Right lobe of liver (tissue), 6 donors: Measurements from ENCODE around the gene SHC3. TPM values are rescaled to one million over a fixed set of nuclear protein-coding genes. Genes with fewer than 3 reads are reported as not detected.
A peak's percentile ranks its signal among the peaks of the same experiment; 100 is the strongest.

Source experiments
- ATAC-seq, 4 donors: fragments of 200-7000 bp; cut with Tn5 transposase; one replicate each; pipeline ENCODE4 v1.9.1; 2020; ENCODE audit warnings: mild to moderate bottlenecking in 4 of 4, moderate library complexity in 4 of 4
- DNase-seq, 3 donors: peaks; one replicate each; pipeline ENCODE4 v3.0.0-alpha.2; 2020
- H3K27ac ChIP-seq, 3 donors: fragments of 200-600 bp; one replicate each; pipeline ENCODE4 v1.8.0; 2022
- H3K27me3 ChIP-seq, 2 donors: fragments of 200-600 bp; one replicate each; pipeline ENCODE4 v1.8.0; 2022
- H3K36me3 ChIP-seq, 4 donors: fragments of 200-600 bp; sonication (generic) in 1 of 4; one replicate each; pipeline versions ENCODE4 v1.5.1 to v1.8.0; 2017 to 2022; ENCODE audit warnings: control low read depth in 1 of 4
- H3K4me1 ChIP-seq, 4 donors: fragments of 200-600 bp; sonication (generic) in 1 of 4; one replicate each; pipeline versions ENCODE4 v1.5.1 to v1.8.0; 2017 to 2022; ENCODE audit warnings: control low read depth in 1 of 4
- H3K4me3 ChIP-seq, 3 donors: fragments of 200-600 bp; one replicate each; pipeline ENCODE4 v1.8.0; 2022
- H3K9me3 ChIP-seq, 4 donors: fragments of 200-600 bp; sonication (generic) in 1 of 4; one replicate each; pipeline versions ENCODE4 v1.5.1 to v1.8.0; 2017 to 2022; ENCODE audit warnings: control low read depth in 1 of 4
- CTCF ChIP-seq, 4 donors: fragments of 200-600 bp in 3 of 4; fragments of 450-650 bp in 1 of 4; IDR thresholded peaks; one replicate each; pipeline versions ENCODE4 v1.5.1 to v1.8.0; 2016 to 2022; ENCODE audit warnings: antibody characterized with exemption in 4 of 4, mild to moderate bottlenecking in 2 of 4
- POLR2A ChIP-seq: fragments of 450-650 bp; IDR thresholded peaks from one replicate; pipeline ENCODE4 v1.6.1; 2017; ENCODE audit warnings: antibody characterized with exemption, mild to moderate bottlenecking
- WGBS: methylation state at CpG from one replicate; pipeline ENCODE4 v1.1.6; 2018; ENCODE audit warnings: low coverage, low lambda C conversion rate; ENCODE audit not compliant: insufficient coverage; ENCODE audit errors: missing lambda C conversion rate; 5-methylcytosine and 5-hydroxymethylcytosine counted together
- intact Hi-C, 2 donors: fragments of 100-400 bp; cut with DNase I; formaldehyde crosslinking; loops; one replicate each; pipeline versions ENCODE4 v1.11.2 to v1.14.1; 2022
- total RNA-seq, 6 experiments: library from RNA; depleted of rRNA in 2 of 6; stranded (reverse); fragments of >200 nt in 2 of 6; fragmentation: NEBNext Ultra II Directional in 3 of 6; extraction: Animal tissue kit (Norgen Biotek cat#: 25700) in 3 of 6; gene quantifications; one replicate each; pipeline versions ENCODE4 v1.1.0 to v1.2.4, GENCODE V29; 2016 to 2023
- donor health status: DM: no; HTN: yes; CAD: no.
- donor health status: DM: no; HTN: no; CAD: no.
- donor health status: DM: no; HTN: no; CAD: no.
- donor health status: DM: no; HTN: yes; CAD: no.
- donor health status: DM: no; HTN: yes; CAD: no.

The SHC3 gene
- total RNA-seq, 6 experiments from 2014 or later, result 0.05 to 0.35 (median 0.17) TPM

DNA sequence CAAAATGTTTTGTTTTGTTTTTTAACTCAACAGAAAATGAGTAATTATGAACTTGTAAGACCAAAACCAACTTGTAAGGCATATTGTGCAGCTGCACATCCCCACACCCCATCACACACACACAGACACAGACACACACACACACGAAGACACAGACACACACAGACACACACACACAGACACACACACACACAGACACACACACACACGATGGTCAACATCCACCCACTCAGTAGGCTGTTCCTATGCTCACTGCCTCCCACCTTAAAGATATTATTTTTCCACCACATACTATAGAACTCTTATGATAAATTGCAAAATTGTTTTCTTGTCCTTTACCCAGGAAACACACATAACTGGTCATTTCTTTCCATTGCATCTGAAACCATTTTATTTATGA, 6.2 kb downstream of the SHC3 start:
- Histone ChIP-seq H3K4me1 (peaks cover 0 to 7% (median 4%) of the 10 kb centered on the region in 4 donors), H3K27ac (no peak overlapping the region), H3K9me3 (no peaks in the 10 kb centered on the region), H3K4me3 (no peak overlapping the region), H3K36me3 (no peaks in the 10 kb centered on the region), H3K27me3 (peaks cover 2 to 4% of the 10 kb centered on the region in 2 donors)
- TF ChIP-seq CTCF (IDR thresholded peaks at IDR 0.05), result no peak
- no peak for TF ChIP-seq POLR2A
- DNase-seq, result no peak
- ATAC-seq, result no peak
- WGBS, result 74% methylated on average over 2 of the region's 2 CpGs
- intact Hi-C loops, result no loop called here

- 50% methylated on average over 1 of the region's 4 CpGs for WGBS
- no peaks in the 10 kb centered on the region for H3K9me3 ChIP-seq
- H3K4me3 ChIP-seq, result no peak overlapping the region
- H3K36me3 ChIP-seq, result no peaks in the 10 kb centered on the region
- intact Hi-C loops, result no loop called here
- peaks cover 0 to 6% (median 2%) of the 10 kb centered on the region in 4 donors for H3K4me1 ChIP-seq
- ATAC-seq (peak; percentile 51 to 79 (median 64)), DNase-seq (no peak)
- H3K27me3 ChIP-seq, result peaks cover 0 to 2% of the 10 kb centered on the region in 2 donors
- H3K27ac ChIP-seq, result no peak overlapping the region
- TF ChIP-seq POLR2A (no peak), CTCF (IDR thresholded peaks at IDR 0.05) (peak in 2 of 4 donors; percentile 12 to 28)
Measured at GRCh38 chr9:89171693-89172092, 6.9 kb downstream of the SHC3 start.

DNA sequence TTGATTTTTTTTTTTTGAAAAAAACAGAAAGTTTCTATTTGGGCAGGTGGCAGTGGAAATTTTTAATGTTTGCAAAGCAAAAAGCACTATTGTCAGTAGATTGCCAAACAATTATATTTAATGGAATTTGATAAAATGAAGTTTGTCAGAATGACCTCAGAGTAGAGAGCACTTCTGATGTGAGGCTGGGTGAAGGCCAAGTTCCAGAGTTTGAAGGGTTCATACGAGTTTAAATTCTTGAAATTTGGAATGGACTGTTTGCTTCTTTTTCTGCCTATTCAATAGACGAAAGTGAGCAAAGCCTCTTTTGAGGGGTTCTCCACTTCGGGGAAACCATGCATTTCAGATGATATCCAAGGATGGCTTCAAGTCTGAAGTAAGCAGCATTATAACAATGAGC, 7.4 kb downstream of the SHC3 start:
- ATAC-seq (peak in 2 of 4 donors; percentile 68 to 81), DNase-seq (no peak)
- intact Hi-C loops, result no loop called here
- no peak for TF ChIP-seq POLR2A
- TF ChIP-seq CTCF (IDR thresholded peaks at IDR 0.05), result no peak
- Histone ChIP-seq H3K27ac (no peak overlapping the region), H3K4me3 (no peak overlapping the region), H3K27me3 (no peaks in the 10 kb centered on the region), H3K4me1 (peaks cover 0 to 6% (median 2%) of the 10 kb centered on the region in 4 donors), H3K36me3 (no peaks in the 10 kb centered on the region), H3K9me3 (no peaks in the 10 kb centered on the region)
- WGBS, result 29% methylated on average over 3 of the region's 3 CpGs

DNA sequence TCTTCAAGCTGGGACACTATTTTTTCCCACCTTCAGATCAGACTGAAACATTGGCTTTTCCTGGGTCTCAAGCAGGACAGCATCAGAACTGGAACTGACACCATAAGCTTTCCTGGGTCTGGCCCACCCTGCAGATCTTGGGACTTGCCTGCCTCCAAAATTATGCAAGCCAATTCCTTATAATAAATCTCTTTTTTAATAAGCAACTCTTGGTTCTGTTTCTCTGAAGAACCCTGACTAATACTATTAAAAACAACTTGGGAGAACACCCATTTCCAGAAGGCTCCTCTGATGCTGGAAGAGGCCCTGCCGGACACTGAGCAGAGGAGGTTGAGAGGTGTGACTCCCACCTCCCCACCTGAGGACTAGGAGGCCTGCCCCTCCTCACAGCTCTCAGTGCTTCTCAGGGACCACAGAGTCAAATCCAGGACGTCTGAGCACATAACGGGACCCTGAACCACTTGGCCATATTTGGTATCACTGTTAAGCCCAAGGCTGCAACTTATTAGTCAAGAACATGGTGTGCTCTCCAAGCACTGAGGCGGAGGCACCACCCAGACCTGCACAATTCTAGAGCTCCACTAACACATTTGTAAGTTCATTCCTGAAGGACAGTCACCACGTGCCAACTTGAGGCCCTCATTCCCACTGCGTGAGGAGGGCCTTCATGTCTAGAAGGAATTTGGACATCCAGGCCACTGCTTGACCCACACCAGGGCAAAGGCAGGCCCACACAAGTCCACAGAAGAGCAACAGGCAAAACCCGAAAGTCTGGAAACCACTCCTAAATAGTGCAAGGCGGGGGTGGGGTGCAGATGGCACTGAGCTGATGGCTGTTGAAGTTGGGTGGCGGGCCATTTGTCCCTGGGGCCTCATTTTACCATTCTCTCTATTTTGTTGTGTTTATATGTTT, 9.5 kb downstream of the SHC3 start:
- Histone ChIP-seq H3K36me3 (no peaks in the 10 kb centered on the region), H3K4me1 (peaks cover 0 to 6% (median 2%) of the 10 kb centered on the region in 4 donors), H3K4me3 (no peak overlapping the region), H3K27ac (no peak overlapping the region), H3K9me3 (no peaks in the 10 kb centered on the region), H3K27me3 (no peaks in the 10 kb centered on the region)
- TF ChIP-seq POLR2A, result no peak
- no peak for TF ChIP-seq CTCF (IDR thresholded peaks at IDR 0.05)
- ATAC-seq (no peak), DNase-seq (no peak)
- intact Hi-C loops, result no loop called here
- 86% methylated on average over 4 of the region's 9 CpGs for WGBS
